HFFc6 (cell line): ENCODE data around the gene TMPRSS3. TPM values are rescaled to one million over a fixed set of nuclear protein-coding genes. Genes with fewer than 3 reads are reported as not detected.

ENCODE experiments used
- DNase-seq: peaks from one replicate; pipeline ENCODE4 v3.0.0-alpha.2; 2018
- H3K27ac Mint-ChIP-seq: 2 replicates; pipeline ENCODE4 v1.8.0; 2020; ENCODE audit warnings: mild to moderate bottlenecking, mixed read lengths
- H3K27me3 Mint-ChIP-seq: 2 replicates; pipeline ENCODE4 v1.8.0; 2021; ENCODE audit warnings: mild to moderate bottlenecking, moderate library complexity, mixed read lengths; ENCODE audit not compliant: insufficient read depth
- H3K36me3 Mint-ChIP-seq: 2 replicates; pipeline ENCODE4 v1.8.0; 2021; ENCODE audit warnings: low read depth, mixed read lengths
- H3K4me1 Mint-ChIP-seq: 2 replicates; pipeline ENCODE4 v1.8.0; 2020; ENCODE audit warnings: low read depth, mixed read lengths
- H3K4me3 Mint-ChIP-seq: 2 replicates; pipeline ENCODE4 v1.8.0; 2020; ENCODE audit warnings: mild to moderate bottlenecking, moderate library complexity, mixed read lengths
- H3K9me3 Mint-ChIP-seq: 2 replicates; pipeline ENCODE4 v1.8.0; 2020; ENCODE audit warnings: mild to moderate bottlenecking, mixed read lengths
- total RNA-seq, 6 experiments: library from RNA; stranded (reverse); fragmentation: NEBNext Ultra II Directional; extraction: Animal tissue kit (Norgen Biotek cat#: 25700); gene quantifications; 2 replicates in 1 of 6; 3 replicates in 5 of 6; pipeline ENCODE4 v1.2.3, GENCODE V29; 2021
- TF ChIP-seq, protein P1 (sequence below): fragments of 200-600 bp; sonication (generic); IDR thresholded peaks from 2 replicates; pipeline ENCODE4 v1.5.0; 2021; ENCODE audit warnings: antibody characterized with exemption, mild to moderate bottlenecking

Gene TMPRSS3
- total RNA-seq, 6 experiments from 2014 or later, result not detected

DNA sequence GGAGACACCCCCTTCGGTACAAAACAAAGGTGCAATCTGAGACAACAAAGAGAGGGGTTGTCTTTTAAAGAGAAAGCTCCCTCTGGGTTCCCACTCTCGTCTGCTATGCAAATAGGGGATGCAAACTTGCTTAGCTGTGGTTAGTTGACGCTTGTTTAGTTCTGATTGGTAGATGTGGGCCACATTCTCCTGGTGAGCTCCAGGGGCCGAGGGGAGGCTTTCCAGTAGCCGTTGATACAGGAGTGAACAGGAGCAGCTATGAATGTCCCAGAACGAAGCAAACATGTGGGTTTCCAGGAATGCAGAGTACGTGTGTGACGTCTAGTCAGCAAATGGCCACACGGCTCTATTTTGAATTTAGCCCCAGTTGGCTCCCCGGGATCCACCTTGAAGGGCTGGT, 59.8 kb downstream of the TMPRSS3 start:
- no peaks in the 10 kb centered on the region; the same call in none of the 2 replicates for H3K27me3 Mint-ChIP-seq

DNA sequence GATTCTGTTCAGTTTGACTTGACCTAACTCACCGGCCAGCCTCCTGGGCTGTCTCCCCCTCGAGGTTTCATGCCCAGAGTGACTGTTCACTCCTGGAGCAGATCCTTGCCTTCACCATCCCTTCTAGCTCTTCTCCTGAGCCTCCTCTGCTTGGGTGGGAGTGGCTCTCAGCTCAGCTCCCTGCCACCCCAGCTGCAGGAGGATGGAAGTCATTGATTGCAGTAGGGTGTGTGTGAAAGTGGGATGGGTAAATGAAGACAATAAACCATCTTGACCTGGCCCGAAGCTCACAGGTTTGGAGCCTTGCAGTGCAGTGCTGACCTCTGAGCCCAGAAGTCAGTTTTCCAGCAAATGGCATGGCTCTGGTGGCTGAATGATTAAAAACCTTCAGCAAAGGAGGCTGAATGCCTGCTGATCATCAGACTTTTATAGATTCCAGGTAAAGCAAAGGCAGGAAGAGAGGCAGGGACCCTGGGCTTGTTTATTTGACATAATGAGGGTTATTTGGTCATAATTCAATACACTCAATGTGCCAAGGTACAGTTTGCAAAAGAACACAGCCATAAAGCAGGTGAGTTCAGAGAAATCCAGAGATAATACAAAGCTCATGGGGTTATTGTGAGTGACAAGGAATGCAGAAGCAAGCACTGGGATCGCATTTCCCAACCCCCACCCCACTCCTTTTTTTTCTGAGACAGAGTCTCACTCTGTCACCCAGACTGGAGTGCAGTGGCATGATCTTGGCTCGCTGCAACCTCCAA, 63.1 kb downstream of the TMPRSS3 start:
- no peak for DNase-seq
- no peak overlapping the region for H3K4me3 Mint-ChIP-seq
- H3K27ac Mint-ChIP-seq, result no peak overlapping the region
- no peaks in the 10 kb centered on the region; the same call in 1 of the 2 replicates for H3K36me3 Mint-ChIP-seq
- no peaks in the 10 kb centered on the region for H3K4me1 Mint-ChIP-seq
- peaks cover 57% of the 10 kb centered on the region for H3K9me3 Mint-ChIP-seq
- H3K27me3 Mint-ChIP-seq, result no peaks in the 10 kb centered on the region; the same call in 1 of the 2 replicates
- TF ChIP-seq, protein P1, sequence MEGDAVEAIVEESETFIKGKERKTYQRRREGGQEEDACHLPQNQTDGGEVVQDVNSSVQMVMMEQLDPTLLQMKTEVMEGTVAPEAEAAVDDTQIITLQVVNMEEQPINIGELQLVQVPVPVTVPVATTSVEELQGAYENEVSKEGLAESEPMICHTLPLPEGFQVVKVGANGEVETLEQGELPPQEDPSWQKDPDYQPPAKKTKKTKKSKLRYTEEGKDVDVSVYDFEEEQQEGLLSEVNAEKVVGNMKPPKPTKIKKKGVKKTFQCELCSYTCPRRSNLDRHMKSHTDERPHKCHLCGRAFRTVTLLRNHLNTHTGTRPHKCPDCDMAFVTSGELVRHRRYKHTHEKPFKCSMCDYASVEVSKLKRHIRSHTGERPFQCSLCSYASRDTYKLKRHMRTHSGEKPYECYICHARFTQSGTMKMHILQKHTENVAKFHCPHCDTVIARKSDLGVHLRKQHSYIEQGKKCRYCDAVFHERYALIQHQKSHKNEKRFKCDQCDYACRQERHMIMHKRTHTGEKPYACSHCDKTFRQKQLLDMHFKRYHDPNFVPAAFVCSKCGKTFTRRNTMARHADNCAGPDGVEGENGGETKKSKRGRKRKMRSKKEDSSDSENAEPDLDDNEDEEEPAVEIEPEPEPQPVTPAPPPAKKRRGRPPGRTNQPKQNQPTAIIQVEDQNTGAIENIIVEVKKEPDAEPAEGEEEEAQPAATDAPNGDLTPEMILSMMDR, result no peak

More for the DNA sequence above, 59.8 kb downstream of the TMPRSS3 start:
- no peak for DNase-seq
- TF ChIP-seq, protein P1, result no peak
- Mint-ChIP-seq H3K27ac (no peak overlapping the region), H3K9me3 (peaks cover 64% of the 10 kb centered on the region), H3K4me3 (no peak overlapping the region), H3K36me3 (peaks cover 3% of the 10 kb centered on the region; the same call in 1 of the 2 replicates), H3K4me1 (no peaks in the 10 kb centered on the region)

DNA sequence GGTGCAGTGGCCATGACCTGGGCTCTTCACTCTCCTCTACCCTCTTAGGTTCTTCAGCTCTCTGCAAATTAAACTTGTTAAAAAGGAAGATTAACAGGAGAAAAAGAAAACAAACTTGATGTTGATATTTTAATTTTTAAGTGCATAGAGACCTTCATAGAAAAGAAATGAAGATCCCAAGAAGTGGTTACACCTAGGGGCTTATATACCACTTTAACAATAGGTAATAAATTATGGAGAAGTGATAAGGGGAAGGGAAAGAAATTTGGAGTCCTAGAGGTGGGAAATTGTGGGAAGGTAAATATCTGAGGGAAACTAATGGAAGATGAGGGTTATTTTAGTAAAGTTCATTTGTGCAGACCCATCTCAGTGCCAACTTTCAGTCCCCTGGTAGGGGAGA, 64.2 kb downstream of the TMPRSS3 start:
- Mint-ChIP-seq H3K27me3 (no peaks in the 10 kb centered on the region; the same call in 1 of the 2 replicates), H3K27ac (no peak overlapping the region), H3K4me1 (no peaks in the 10 kb centered on the region), H3K36me3 (no peaks in the 10 kb centered on the region; the same call in 1 of the 2 replicates), H3K9me3 (peaks cover 50% of the 10 kb centered on the region), H3K4me3 (no peak overlapping the region)
- DNase-seq, result no peak
- TF ChIP-seq, protein P1, result no peak

DNA sequence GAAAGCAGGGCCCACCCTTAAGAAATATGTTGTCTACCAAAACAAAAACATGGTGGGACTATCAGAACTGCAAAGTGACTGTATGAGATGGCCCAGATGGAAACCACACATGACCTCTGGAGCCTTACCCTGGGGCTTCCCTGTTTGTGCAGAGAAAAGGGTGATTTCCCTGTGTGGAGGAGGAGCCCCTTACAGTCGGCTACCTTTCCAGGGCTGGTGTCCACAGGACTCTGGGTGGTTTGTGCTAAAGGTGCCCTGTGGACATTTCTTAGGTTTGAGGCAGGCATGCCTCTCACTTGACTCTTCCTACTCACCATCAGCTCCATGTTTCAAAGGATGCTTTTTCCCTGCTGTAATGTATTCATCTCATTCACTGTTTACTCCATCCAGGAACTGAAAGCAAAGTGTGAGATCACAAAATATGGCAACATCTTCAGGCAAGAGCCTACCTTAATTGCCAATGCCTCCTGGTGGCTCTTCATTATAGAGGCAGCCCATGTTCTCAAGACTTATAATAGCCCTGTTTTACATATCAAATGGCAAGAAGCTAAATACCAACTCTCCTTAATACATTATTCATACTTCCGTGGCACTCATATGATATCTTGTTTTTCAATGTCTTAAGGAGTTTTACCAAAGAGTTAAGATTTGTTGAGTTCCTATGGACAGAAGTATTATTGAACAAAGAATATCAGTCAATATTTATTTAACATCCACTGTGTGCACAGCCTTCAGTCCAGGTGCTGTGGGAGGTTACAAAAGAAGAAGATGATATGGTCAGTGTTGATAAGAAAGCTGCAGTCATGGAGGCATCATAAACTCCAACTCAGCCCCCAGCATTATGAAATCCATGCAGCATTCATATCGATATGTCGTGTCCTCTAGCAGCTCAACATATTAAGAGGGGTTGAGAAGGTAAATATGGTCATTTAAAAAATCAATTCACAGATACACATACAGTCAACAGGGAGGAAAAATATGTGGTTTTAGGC, 65.2 kb downstream of the TMPRSS3 start:
- no peak overlapping the region for H3K27ac Mint-ChIP-seq
- no peaks in the 10 kb centered on the region; the same call in 1 of the 2 replicates for H3K27me3 Mint-ChIP-seq
- no peaks in the 10 kb centered on the region; the same call in 1 of the 2 replicates for H3K36me3 Mint-ChIP-seq
- H3K9me3 Mint-ChIP-seq, result peaks cover 48% of the 10 kb centered on the region
- TF ChIP-seq, protein P1, result no peak
- H3K4me1 Mint-ChIP-seq, result no peaks in the 10 kb centered on the region
- no peak for DNase-seq
- no peak overlapping the region for H3K4me3 Mint-ChIP-seq

DNA sequence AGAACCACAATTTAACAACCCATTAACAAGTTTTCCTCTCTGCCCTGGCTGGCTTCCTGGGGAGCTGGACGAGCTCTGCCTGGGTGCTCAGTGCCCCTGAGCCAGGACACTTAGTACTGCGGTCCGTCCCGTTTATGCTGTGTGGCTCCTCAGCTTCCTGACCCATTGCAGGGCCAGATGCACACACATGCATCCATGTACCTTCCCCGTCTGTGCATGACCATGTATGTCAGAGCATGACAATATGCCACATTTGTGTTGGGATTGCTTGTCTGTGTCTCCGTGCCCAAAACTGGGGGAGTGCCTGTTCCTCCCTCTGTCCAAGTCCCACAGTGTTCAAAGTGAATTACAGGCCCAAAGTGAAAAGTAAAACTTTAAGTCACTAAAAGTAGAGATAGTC, 71.0 kb downstream of the TMPRSS3 start:
- Mint-ChIP-seq H3K27ac (no peak overlapping the region), H3K36me3 (no peaks in the 10 kb centered on the region; the same call in 1 of the 2 replicates), H3K4me1 (no peaks in the 10 kb centered on the region), H3K9me3 (peaks cover 44% of the 10 kb centered on the region), H3K27me3 (no peaks in the 10 kb centered on the region), H3K4me3 (no peak overlapping the region)
- no peak for DNase-seq
- TF ChIP-seq, protein P1, result no peak
